ENCODE measurements around the gene ERN1. TPM values are rescaled to one million over a fixed set of nuclear protein-coding genes. Genes with fewer than 3 reads are reported as not detected.
A peak's percentile ranks its signal among the peaks of the same experiment; 100 is the strongest.

ERN1 gene
- total and polyA plus RNA-seq, 2 donors from 2014 or later, result 2.8 to 37.0 TPM

DNA sequence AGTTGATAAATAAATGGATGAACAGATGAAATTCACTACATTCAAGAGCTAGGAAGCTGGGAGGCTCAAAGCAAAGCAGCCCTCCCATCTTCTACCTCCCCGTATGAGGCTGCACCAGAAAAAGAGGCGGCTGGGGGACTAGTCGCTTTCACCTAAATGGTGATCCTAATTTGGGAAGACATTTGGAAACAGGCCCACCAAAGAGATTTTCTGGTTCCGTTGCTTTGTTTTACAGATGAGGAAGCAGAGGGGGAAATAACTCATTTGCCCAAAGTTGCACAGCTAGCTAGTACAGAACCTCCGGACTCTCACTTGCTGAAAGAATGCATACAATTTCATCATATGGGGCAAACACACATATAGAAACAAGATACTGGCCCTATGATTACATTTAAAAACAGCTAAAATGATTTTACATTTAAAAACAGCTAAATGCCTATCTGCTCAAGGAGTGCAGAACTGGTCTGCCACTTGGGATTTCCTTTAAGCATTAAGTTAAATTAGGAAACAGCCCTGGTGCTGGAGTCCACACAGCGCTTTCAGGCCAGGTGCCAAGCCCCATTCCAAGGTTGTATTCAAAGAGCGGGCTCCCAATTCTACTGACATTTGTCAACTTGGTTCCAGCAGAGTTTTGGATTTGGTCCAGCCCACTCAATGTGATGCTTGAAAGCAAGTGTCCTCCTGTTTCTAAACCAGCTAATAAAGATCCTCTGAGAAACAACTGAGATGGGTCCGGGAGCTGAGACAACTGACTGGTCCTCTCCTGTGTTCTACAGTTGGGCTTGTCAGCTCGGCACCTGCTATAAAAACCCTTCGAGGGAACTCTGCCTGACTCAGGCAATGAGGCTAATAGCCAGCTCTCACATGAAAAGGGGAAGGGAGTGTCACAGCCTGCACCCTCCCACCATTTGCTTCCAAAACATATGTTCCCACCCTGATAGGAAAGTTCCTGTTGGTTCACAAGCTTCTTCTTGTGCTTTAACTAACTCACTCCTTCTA is 11.7 kb downstream of the ERN1 start:
- intact Hi-C loops (cut with DNase I), result no loop called here
- Histone ChIP-seq H3K9me3 (ENCODE audit: control insufficient read depth in 2 of 3, insufficient read depth in 1 of 3, low read length in 3 of 3) (no peaks in the 10 kb centered on the region), H3K4me1 (ENCODE audit: control insufficient read depth in 2 of 3, insufficient read depth in 2 of 3, low read depth in 1 of 3, low read length in 3 of 3) (peaks cover 0 to 5% (median 0%) of the 10 kb centered on the region in 3 donors), H3K36me3 (ENCODE audit: control insufficient read depth in 2 of 3, insufficient read depth in 3 of 3, low read length in 3 of 3) (no peaks in the 10 kb centered on the region), H3K9ac (ENCODE audit: low read length in 3 of 3) (no peak overlapping the region), H3K4me3 (ENCODE audit: low read length in 3 of 3) (no peak overlapping the region), H3K27me3 (ENCODE audit: control insufficient read depth, insufficient read depth, low read length) (no peaks in the 10 kb centered on the region), H3K27ac (ENCODE audit: low read depth in 2 of 2, low read length in 2 of 2) (no peak overlapping the region)
- no peak for FAIRE-seq
- TF ChIP-seq, protein P1, sequence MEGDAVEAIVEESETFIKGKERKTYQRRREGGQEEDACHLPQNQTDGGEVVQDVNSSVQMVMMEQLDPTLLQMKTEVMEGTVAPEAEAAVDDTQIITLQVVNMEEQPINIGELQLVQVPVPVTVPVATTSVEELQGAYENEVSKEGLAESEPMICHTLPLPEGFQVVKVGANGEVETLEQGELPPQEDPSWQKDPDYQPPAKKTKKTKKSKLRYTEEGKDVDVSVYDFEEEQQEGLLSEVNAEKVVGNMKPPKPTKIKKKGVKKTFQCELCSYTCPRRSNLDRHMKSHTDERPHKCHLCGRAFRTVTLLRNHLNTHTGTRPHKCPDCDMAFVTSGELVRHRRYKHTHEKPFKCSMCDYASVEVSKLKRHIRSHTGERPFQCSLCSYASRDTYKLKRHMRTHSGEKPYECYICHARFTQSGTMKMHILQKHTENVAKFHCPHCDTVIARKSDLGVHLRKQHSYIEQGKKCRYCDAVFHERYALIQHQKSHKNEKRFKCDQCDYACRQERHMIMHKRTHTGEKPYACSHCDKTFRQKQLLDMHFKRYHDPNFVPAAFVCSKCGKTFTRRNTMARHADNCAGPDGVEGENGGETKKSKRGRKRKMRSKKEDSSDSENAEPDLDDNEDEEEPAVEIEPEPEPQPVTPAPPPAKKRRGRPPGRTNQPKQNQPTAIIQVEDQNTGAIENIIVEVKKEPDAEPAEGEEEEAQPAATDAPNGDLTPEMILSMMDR (IDR thresholded peaks at IDR 0.05; ENCODE audit: borderline replicate concordance, extremely low read depth, insufficient read depth), result no peak
- DNase-seq, result peak in 1 of 5 donors; percentile 34

DNA sequence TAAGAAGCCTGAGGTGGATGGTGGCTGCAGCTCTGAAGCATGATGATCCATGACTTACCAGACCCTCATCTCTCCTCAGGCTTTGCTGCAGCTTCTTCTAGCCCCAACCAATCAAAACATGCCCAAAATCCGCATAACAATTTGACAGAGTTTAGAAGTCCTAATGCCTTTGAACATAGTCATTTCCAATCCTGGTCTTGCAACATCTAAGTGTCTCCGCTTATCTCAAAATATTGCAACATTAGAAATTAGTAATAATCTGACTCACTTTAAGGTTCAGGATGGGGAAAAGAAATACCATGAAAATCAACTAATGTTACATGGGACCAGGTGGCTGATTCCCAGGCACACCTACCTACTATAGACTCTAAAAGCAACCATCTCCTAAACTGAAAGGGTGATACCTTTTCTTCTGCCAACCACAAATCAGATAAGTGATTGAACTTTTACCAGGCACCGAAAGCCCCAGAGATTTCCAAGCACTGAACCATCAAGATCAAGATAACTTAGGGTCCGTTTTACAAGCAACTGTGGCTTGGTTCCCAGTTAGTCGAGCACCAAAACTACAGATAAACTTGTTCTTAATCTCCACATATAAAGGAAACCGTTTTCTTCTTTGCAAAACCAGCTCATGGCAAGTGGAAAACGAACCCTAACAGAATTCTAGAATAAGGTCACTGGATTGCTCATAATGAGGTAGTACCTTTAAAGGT is 14.0 kb downstream of the ERN1 start:
- H3K9me3 ChIP-seq (ENCODE audit: control insufficient read depth in 2 of 3, insufficient read depth in 1 of 3, low read length in 3 of 3), result no peaks in the 10 kb centered on the region
- no peak overlapping the region for H3K9ac ChIP-seq (ENCODE audit: low read length in 3 of 3)
- intact Hi-C loops (cut with DNase I), result no loop called here
- FAIRE-seq (no peak), DNase-seq (no peak)
- no peaks in the 10 kb centered on the region for H3K27me3 ChIP-seq (ENCODE audit: control insufficient read depth, insufficient read depth, low read length)
- H3K27ac ChIP-seq (ENCODE audit: low read depth in 2 of 2, low read length in 2 of 2), result no peak overlapping the region
- peaks cover 0 to 5% (median 0%) of the 10 kb centered on the region in 3 donors for H3K4me1 ChIP-seq (ENCODE audit: control insufficient read depth in 2 of 3, insufficient read depth in 2 of 3, low read depth in 1 of 3, low read length in 3 of 3)
- H3K4me3 ChIP-seq (ENCODE audit: low read length in 3 of 3), result no peak overlapping the region
- TF ChIP-seq, protein P1 (IDR thresholded peaks at IDR 0.05; ENCODE audit: borderline replicate concordance, extremely low read depth, insufficient read depth), result no peak
- no peaks in the 10 kb centered on the region for H3K36me3 ChIP-seq (ENCODE audit: control insufficient read depth in 2 of 3, insufficient read depth in 3 of 3, low read length in 3 of 3)

DNA sequence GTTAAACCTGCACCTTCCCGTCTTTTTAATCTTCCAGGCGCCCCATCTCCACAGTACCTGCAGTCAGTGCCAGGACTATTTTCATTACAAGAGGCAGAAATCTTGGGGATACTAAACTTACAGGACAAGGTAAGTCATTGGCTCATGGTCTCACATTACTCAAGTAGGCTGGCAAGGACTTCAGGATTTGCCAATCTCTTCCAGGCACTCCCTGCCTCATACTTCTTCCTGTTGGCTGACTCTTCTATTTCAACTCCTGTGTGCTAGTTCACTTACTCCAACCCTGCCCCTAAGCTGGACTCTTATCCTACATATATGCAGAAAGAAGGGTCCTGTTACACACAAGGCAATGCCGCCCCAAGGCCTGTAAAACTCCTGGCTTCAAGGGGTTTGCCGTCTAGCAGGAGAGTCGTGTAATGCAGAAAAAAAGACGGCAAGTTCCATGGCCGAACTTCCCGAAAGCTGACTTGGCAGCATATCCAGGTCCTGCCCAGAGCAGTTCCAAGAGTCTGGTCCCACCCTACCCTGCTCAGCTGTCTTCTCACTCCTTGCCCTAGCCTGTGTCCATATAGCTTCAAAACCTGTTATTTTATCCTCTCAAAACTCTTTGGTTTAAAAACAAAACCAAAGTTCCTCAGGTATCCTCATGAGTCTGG is 14.8 kb downstream of the ERN1 start:
- Histone ChIP-seq H3K27ac (ENCODE audit: low read depth in 2 of 2, low read length in 2 of 2) (no peak overlapping the region), H3K36me3 (ENCODE audit: control insufficient read depth in 2 of 3, insufficient read depth in 3 of 3, low read length in 3 of 3) (no peaks in the 10 kb centered on the region), H3K4me1 (ENCODE audit: control insufficient read depth in 2 of 3, insufficient read depth in 2 of 3, low read depth in 1 of 3, low read length in 3 of 3) (peaks cover 0 to 5% (median 0%) of the 10 kb centered on the region in 3 donors), H3K9me3 (ENCODE audit: control insufficient read depth in 2 of 3, insufficient read depth in 1 of 3, low read length in 3 of 3) (no peaks in the 10 kb centered on the region), H3K27me3 (ENCODE audit: control insufficient read depth, insufficient read depth, low read length) (no peaks in the 10 kb centered on the region), H3K4me3 (ENCODE audit: low read length in 3 of 3) (no peak overlapping the region), H3K9ac (ENCODE audit: low read length in 3 of 3) (no peak overlapping the region)
- TF ChIP-seq, protein P1 (IDR thresholded peaks at IDR 0.05; ENCODE audit: borderline replicate concordance, extremely low read depth, insufficient read depth), result no peak
- no peak for DNase-seq
- intact Hi-C loops (cut with DNase I), result no loop called here
- FAIRE-seq, result no peak
